DND-41 (cell line): ENCODE measurements around the gene CLK4.

ENCODE experiments used
- ATAC-seq: fragments of 200-7000 bp; cut with Tn5 transposase; 3 replicates; pipeline ENCODE4 v1.9.1; 2021; ENCODE audit warnings: low read depth; ENCODE audit not compliant: insufficient read depth
- DNase-seq: peaks from one replicate; pipeline ENCODE4 v3.0.0-alpha.2; 2020
- H2AFZ ChIP-seq: 2 replicates; pipeline ENCODE4 v1.6.0; 2012; ENCODE audit warnings: low read depth, low read length
- H3K27ac ChIP-seq: 2 replicates; pipeline ENCODE4 v1.5.1; 2012; ENCODE audit warnings: low read length, inconsistent platforms
- H3K27me3 ChIP-seq: fragments of 200-600 bp; sonication (generic); 2 replicates; pipeline ENCODE4 v1.6.0; 2012; ENCODE audit warnings: low read length, mild to moderate bottlenecking, inconsistent platforms; ENCODE audit not compliant: insufficient read depth, poor library complexity
- H3K36me3 ChIP-seq: 2 replicates; pipeline ENCODE4 v1.5.1; 2012; ENCODE audit warnings: low read length, inconsistent platforms; ENCODE audit not compliant: insufficient read depth
- H3K4me1 ChIP-seq: 2 replicates; pipeline ENCODE4 v1.5.1; 2012; ENCODE audit warnings: mild to moderate bottlenecking, low read length; ENCODE audit not compliant: insufficient read depth
- H3K4me2 ChIP-seq: 2 replicates; pipeline ENCODE4 v1.6.0; 2012; ENCODE audit warnings: mild to moderate bottlenecking, moderate library complexity, low read length, inconsistent platforms; ENCODE audit not compliant: insufficient read depth
- H3K4me3 ChIP-seq, 2 experiments: fragments of 200-600 bp in 1 of 2; shearing (Covaris generic) in 1 of 2; 2 replicates each; pipeline ENCODE4 v1.5.1; 2012 to 2016; ENCODE audit warnings: inconsistent platforms in 2 of 2, low read length in 2 of 2, mild to moderate bottlenecking in 2 of 2, low read depth in 1 of 2, moderate library complexity in 1 of 2
- H3K79me2 ChIP-seq: 2 replicates; pipeline ENCODE4 v1.6.0; 2012; ENCODE audit warnings: low read length, inconsistent platforms; ENCODE audit not compliant: insufficient read depth
- H3K9ac ChIP-seq: 2 replicates; pipeline ENCODE4 v1.6.0; 2012; ENCODE audit warnings: low read depth, mild to moderate bottlenecking, inconsistent platforms, low read length, moderate library complexity
- H3K9me3 ChIP-seq: 2 replicates; pipeline ENCODE4 v1.5.1; 2012; ENCODE audit warnings: low read length, moderate library complexity, mild to moderate bottlenecking, inconsistent platforms; ENCODE audit not compliant: insufficient read depth, severe bottlenecking
- H4K20me1 ChIP-seq: 2 replicates; pipeline ENCODE4 v1.6.0; 2012; ENCODE audit warnings: low read length; ENCODE audit not compliant: insufficient read depth
- CTCF ChIP-seq: IDR thresholded peaks from 2 replicates; pipeline ENCODE4 v1.5.1; 2012; ENCODE audit warnings: borderline replicate concordance, low read length, moderate library complexity, mild to moderate bottlenecking; ENCODE audit not compliant: poor library complexity, severe bottlenecking; ENCODE audit errors: extremely low read depth
- EZH2 ChIP-seq: IDR thresholded peaks from 3 replicates; pipeline ENCODE4 v1.6.1; 2012; ENCODE audit warnings: borderline replicate concordance, low read depth, mild to moderate bottlenecking, moderate library complexity, low read length, inconsistent platforms; ENCODE audit not compliant: severe bottlenecking

Gene CLK4

GRCh38 chr5:178595750-178596149, 31.1 kb downstream of the CLK4 start:
- DNase-seq, result no peak
- no peak overlapping the region for H2AFZ ChIP-seq
- no peak for TF ChIP-seq CTCF
- no peak for TF ChIP-seq EZH2
- no peak overlapping the region for H3K4me2 ChIP-seq
- H3K9me3 ChIP-seq, result peaks cover 22% of the 10 kb centered on the region
- no peak overlapping the region for H3K4me3 ChIP-seq
- no peaks in the 10 kb centered on the region for H3K4me1 ChIP-seq
- no peak overlapping the region for H3K9ac ChIP-seq
- peaks cover 17% of the 10 kb centered on the region; the same call in 1 of the 2 replicates for H3K36me3 ChIP-seq
- ATAC-seq, result no peak
- H4K20me1 ChIP-seq, result no peaks in the 10 kb centered on the region
- no peak overlapping the region for H3K27ac ChIP-seq
- H3K79me2 ChIP-seq, result no peaks in the 10 kb centered on the region
- H3K27me3 ChIP-seq, result no peaks in the 10 kb centered on the region

DNA sequence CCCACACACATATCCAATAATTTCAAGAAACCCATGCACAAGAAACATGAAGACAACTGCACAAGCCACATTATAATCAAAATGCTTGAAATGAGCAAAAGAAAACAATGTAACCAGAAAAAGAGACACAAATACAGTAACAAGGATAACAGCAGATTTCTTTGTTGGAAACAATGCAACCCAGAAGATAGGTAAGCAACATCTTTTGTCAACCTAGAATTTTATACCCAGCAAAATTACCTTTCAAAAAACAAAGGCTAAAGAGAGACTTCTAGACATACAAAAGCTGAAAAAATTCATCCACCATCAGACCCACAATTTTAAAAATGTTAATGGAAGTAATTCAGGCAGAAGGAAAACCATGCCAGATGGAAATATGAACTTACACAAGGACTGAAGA, 31.7 kb downstream of the CLK4 start:
- ATAC-seq (no peak), DNase-seq (no peak)
- H3K4me3 ChIP-seq, result no peak overlapping the region
- H2AFZ ChIP-seq, result no peak overlapping the region
- no peak overlapping the region for H3K4me2 ChIP-seq
- no peaks in the 10 kb centered on the region for H3K79me2 ChIP-seq
- H3K9me3 ChIP-seq, result peaks cover 22% of the 10 kb centered on the region
- H3K4me1 ChIP-seq, result no peaks in the 10 kb centered on the region
- no peaks in the 10 kb centered on the region for H3K27me3 ChIP-seq
- H4K20me1 ChIP-seq, result no peaks in the 10 kb centered on the region
- no peak overlapping the region for H3K27ac ChIP-seq
- peaks cover 13% of the 10 kb centered on the region; the same call in 1 of the 2 replicates for H3K36me3 ChIP-seq
- TF ChIP-seq EZH2 (no peak), CTCF (no peak)
- no peak overlapping the region for H3K9ac ChIP-seq

DNA sequence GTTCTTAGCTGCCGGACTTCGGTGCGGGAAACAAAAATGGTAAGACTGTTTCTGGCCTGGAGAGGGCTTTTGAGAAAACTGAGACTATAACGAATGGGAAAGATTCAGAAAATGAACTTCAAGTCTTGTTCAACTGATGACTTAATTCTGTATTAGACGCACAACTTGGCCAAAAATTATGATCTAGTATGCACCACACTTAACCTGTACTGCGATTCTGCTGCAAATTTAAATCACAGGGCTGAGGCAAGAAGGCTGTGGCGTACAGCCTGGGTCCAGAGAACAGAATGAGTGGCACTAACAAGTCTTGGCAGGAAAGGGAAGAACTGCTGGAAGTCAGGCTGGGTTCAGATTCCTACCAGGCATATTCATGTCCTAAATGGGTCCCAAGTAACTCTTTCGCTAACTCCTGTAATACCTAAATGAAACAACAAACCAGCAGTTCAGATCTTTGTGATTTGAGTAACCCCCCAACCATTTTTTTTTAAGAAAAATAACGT, 35.9 kb downstream of the CLK4 start:
- H4K20me1 ChIP-seq, result no peaks in the 10 kb centered on the region
- H3K4me1 ChIP-seq, result no peaks in the 10 kb centered on the region
- no peaks in the 10 kb centered on the region for H3K79me2 ChIP-seq
- ATAC-seq, result no peak
- no peak overlapping the region for H3K4me2 ChIP-seq
- no peaks in the 10 kb centered on the region for H3K27me3 ChIP-seq
- H3K36me3 ChIP-seq, result no peaks in the 10 kb centered on the region; the same call in 1 of the 2 replicates
- no peak overlapping the region for H3K4me3 ChIP-seq
- no peak for DNase-seq
- no peak overlapping the region for H3K27ac ChIP-seq
- peaks cover 13% of the 10 kb centered on the region for H3K9me3 ChIP-seq
- H2AFZ ChIP-seq, result no peak overlapping the region
- no peak overlapping the region for H3K9ac ChIP-seq
- TF ChIP-seq CTCF (no peak), EZH2 (no peak)
